ENCODE measurements around the gene EPN2. TPM values are rescaled to one million over a fixed set of nuclear protein-coding genes. Genes with fewer than 3 reads are reported as not detected.

The EPN2 gene
- polyA plus RNA-seq, 1 donor from 2014 or later, result 37.8 TPM

GRCh38 chr17:19379361-19380065, 142.3 kb downstream of the EPN2 start:
- H4K20me1 ChIP-seq (ENCODE audit: insufficient read depth), result no peaks in the 10 kb centered on the region
- no peaks in the 10 kb centered on the region for H3F3A ChIP-seq (ENCODE audit: insufficient read depth, low read length, poor library complexity, severe bottlenecking)
- H3K4me2 ChIP-seq (ENCODE audit: low read length), result peak overlapping the region; percentile 86
- no peak overlapping the region for H2AFZ ChIP-seq (ENCODE audit: low read depth, low read length)
- H3K9me2 ChIP-seq (ENCODE audit: insufficient read depth, low read length), result no peaks in the 10 kb centered on the region
- TF ChIP-seq SMC3 (conservative IDR thresholded peaks at IDR 0.05; ENCODE audit: poor library complexity) (no peak), CTCF (IDR thresholded peaks at IDR 0.05; ENCODE audit: poor library complexity, severe bottlenecking) (no peak)
- peak overlapping the region; percentile 77 for H3K9ac ChIP-seq (ENCODE audit: low read length)
- no peaks in the 10 kb centered on the region for H3K27me3 ChIP-seq (ENCODE audit: insufficient read depth, low read depth, low read length)
- peak overlapping the region; percentile 80 for H3K4me3 ChIP-seq (ENCODE audit: low read length)
- H3K9me3 ChIP-seq (ENCODE audit: low read length), result no peaks in the 10 kb centered on the region
- H3K27ac ChIP-seq (ENCODE audit: low read length), result peak overlapping the region; percentile 81
- H3K79me2 ChIP-seq (replicated peaks; ENCODE audit: insufficient read depth, low read length), result peaks cover 19% of the 10 kb centered on the region
- H3K36me3 ChIP-seq (ENCODE audit: insufficient read depth, low read length), result peaks cover 5% of the 10 kb centered on the region

GRCh38 chr17:19380481-19381301, 143.5 kb downstream of the EPN2 start:
- Histone ChIP-seq H3K79me2 (replicated peaks; ENCODE audit: insufficient read depth, low read length) (peaks cover 19% of the 10 kb centered on the region), H3K27ac (ENCODE audit: low read length) (no peak overlapping the region), H3K4me2 (ENCODE audit: low read length) (no peak overlapping the region), H3K4me3 (ENCODE audit: low read length) (no peak overlapping the region), H3K9me3 (ENCODE audit: low read length) (no peaks in the 10 kb centered on the region), H3K27me3 (ENCODE audit: insufficient read depth, low read depth, low read length) (no peaks in the 10 kb centered on the region), H3K36me3 (ENCODE audit: insufficient read depth, low read length) (peaks cover 5% of the 10 kb centered on the region), H3F3A (ENCODE audit: insufficient read depth, low read length, poor library complexity, severe bottlenecking) (no peaks in the 10 kb centered on the region), H2AFZ (ENCODE audit: low read depth, low read length) (no peak overlapping the region), H3K9me2 (ENCODE audit: insufficient read depth, low read length) (no peaks in the 10 kb centered on the region), H3K9ac (ENCODE audit: low read length) (no peak overlapping the region), H4K20me1 (ENCODE audit: insufficient read depth) (no peaks in the 10 kb centered on the region)
- TF ChIP-seq REST (IDR thresholded peaks at IDR 0.05; ENCODE audit: borderline replicate concordance) (no peak), EZH2 (IDR thresholded peaks at IDR 0.05; ENCODE audit: borderline replicate concordance, insufficient read depth, low read length, poor library complexity, severe bottlenecking) (no peak), POLR2AphosphoS5 (IDR thresholded peaks at IDR 0.05) (no peak), CTCF (IDR thresholded peaks at IDR 0.05; ENCODE audit: poor library complexity, severe bottlenecking) (no peak), MXI1 (conservative IDR thresholded peaks at IDR 0.05; ENCODE audit: poor library complexity, severe bottlenecking) (no peak)
